Measurements from ENCODE around the gene TACC2.
"Not testable (repeated sequence)": the region's sequence is repeated elsewhere in the genome, so short reads cannot be mapped to it uniquely, and the experiment has no call there.

The TACC2 gene

DNA sequence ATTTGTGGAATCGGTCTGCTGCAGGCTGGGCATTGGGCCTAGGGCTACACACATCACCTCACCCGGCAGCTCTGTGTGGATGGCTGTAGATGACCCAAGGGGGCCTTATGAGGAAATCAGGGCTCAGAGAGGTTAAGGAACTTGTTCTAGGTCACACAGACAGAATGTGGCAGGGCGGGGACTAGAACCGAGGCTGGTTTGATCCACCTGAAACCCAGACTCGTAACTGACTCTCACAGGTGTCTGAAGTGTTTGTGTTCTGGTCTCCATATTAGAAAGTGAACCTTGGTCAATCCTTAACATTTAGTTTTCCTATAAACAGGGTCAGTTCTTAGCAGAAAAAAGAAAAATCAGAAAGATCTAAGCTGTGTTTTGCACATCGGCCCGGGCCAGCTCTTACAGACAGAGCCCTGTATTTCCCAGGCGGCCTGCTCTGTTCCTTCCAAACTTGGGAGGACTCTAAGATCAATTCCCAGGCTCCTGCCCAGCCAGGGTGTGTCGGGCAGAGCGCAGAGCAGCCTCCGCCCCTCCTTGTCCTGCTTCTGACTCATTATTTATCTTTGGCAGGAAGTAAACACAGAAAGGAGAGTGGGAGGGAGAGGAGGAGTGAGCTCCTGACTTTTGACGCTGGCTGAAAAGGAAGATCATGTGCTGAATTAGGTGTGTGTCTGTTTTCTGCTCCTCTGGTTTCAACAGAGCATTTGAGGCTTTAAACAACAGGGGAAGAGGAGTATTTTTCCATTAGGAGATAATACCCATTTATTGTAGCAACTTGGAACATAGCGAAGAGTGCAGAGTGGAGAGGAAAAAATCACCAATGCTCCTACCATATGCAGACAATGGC lies 74.1 kb downstream of the TACC2 start:
- DNase-seq = no peak

GRCh38 chr10:122066337-122066939 lies 77.5 kb downstream of the TACC2 start:
- not testable (repeated sequence) for DNase-seq

DNA sequence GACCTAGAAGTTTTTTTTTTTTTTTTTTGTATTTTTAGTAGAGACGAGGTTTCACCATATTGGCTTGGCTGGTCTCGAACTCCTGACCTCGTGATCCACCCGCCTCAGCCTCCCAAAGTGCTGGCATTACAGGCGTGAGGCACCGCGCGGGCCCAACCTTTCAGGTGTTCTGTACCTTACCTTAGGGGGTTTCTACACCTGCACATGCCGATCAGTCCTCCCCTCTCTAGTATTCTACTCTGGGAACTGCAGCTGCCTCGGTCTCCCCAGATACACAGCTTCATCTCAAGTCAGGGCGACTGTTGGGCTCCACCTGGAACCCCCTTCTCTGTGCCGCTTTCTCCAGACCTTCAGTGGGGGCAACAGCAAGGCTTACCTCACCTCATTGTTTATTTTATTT lies 79.9 kb downstream of the TACC2 start:
- no peak for DNase-seq

- DNase-seq = no peak
Measured at GRCh38 chr10:122072491-122072890, 83.5 kb downstream of the TACC2 start.

GRCh38 chr10:122073508-122073907 lies 84.5 kb downstream of the TACC2 start:
- DNase-seq = no peak

GRCh38 chr10:122075171-122075570 lies 86.2 kb downstream of the TACC2 start:
- no peak for DNase-seq

GRCh38 chr10:122075876-122076275 lies 86.9 kb downstream of the TACC2 start:
- DNase-seq = not testable (repeated sequence)

- no peak for DNase-seq
Measured at GRCh38 chr10:122077311-122077875, 88.4 kb downstream of the TACC2 start.

- no peak for DNase-seq
Measured at GRCh38 chr10:122078326-122078725, 89.4 kb downstream of the TACC2 start.

DNA sequence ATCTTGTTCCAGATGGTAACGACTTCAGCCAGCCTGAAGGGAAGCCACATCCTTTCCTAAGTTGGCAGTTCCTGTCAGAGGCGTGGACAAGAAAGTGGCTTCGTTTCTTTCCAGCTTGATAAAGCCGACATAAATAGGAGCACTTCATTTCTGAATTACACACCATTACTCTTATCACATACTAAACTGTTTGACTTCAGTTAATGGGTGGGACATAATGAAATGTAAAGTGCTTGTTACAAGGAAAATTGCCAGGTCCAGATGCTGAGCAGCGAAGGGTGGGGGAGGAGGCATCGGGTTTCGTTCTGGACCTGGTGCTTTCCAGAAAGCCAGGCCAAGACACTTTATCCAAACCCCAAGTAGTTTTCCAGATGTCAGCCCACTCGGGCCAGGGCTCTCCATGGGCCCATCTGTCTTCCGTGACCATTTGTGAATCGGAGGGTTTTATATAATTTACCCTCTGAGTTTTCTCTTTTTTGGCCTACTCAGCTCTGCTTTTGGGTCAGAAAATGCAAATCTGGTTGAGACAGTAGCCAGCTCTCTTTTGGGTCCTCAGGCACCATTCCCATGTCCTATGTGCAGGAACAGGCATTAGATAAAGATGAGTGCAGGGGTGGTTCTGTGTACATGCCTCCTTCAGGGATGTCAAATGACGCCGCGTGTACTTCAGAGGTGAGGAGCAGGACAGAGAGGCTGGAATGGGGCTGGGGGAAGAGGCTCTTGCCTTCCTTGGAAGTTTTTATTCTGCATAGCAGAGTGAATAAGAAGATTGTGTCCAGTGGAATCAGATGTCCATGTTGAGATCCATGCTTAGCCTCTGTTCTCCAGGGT lies 90.2 kb downstream of the TACC2 start:
- DNase-seq = no peak

- no peak for DNase-seq
Measured at GRCh38 chr10:122082616-122083477, 93.9 kb downstream of the TACC2 start.

DNA sequence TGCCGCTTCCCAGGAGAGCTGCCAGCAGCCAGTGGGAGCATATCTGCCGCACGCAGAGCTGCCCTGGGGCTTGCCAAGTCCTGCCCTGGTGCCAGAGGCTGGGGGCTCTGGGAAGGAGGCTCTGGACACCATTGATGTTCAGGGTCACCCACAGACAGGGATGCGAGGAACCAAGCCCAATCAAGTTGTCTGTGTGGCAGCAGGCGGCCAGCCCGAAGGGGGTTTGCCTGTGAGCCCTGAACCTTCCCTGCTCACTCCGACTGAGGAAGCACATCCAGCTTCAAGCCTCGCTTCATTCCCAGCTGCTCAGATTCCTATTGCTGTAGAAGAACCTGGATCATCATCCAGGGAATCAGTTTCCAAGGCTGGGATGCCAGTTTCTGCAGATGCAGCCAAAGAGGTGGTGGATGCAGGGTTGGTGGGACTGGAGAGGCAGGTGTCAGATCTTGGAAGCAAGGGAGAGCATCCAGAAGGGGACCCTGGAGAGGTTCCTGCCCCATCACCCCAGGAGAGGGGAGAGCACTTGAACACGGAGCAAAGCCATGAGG lies 94.6 kb downstream of the TACC2 start:
- no peak for DNase-seq

DNA sequence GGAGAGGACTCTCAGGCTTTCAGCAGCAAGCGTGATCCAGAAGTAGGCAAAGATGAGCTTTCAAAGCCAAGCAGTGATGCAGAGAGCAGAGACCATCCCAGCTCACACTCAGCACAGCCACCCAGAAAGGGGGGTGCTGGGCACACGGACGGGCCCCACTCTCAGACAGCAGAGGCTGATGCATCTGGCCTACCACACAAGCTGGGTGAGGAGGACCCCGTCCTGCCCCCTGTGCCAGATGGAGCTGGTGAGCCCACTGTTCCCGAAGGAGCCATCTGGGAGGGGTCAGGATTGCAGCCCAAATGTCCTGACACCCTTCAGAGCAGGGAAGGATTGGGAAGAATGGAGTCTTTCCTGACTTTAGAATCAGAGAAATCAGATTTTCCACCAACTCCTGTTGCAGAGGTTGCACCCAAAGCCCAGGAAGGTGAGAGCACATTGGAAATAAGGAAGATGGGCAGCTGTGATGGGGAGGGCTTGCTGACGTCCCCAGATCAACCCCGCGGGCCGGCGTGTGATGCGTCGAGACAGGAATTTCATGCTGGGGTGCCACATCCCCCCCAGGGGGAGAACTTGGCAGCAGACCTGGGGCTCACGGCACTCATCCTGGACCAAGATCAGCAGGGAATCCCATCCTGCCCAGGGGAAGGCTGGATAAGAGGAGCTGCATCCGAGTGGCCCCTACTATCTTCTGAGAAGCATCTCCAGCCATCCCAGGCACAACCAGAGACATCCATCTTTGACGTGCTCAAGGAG lies 95.5 kb downstream of the TACC2 start:
- no peak for DNase-seq

DNA sequence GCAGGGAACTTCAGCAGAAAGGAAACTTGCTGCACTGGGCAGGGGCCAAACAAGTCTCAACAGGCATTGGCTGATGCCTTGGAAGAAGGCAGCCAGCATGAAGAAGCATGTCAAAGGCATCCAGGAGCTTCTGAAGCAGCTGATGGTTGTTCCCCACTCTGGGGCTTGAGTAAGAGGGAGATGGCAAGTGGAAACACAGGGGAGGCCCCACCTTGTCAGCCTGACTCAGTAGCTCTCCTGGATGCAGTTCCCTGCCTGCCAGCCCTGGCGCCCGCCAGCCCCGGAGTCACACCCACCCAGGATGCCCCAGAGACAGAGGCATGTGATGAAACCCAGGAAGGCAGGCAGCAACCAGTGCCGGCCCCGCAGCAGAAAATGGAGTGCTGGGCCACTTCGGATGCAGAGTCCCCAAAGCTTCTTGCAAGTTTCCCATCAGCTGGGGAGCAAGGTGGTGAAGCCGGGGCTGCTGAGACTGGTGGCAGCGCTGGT lies 96.5 kb downstream of the TACC2 start:
- DNase-seq = no peak

DNA sequence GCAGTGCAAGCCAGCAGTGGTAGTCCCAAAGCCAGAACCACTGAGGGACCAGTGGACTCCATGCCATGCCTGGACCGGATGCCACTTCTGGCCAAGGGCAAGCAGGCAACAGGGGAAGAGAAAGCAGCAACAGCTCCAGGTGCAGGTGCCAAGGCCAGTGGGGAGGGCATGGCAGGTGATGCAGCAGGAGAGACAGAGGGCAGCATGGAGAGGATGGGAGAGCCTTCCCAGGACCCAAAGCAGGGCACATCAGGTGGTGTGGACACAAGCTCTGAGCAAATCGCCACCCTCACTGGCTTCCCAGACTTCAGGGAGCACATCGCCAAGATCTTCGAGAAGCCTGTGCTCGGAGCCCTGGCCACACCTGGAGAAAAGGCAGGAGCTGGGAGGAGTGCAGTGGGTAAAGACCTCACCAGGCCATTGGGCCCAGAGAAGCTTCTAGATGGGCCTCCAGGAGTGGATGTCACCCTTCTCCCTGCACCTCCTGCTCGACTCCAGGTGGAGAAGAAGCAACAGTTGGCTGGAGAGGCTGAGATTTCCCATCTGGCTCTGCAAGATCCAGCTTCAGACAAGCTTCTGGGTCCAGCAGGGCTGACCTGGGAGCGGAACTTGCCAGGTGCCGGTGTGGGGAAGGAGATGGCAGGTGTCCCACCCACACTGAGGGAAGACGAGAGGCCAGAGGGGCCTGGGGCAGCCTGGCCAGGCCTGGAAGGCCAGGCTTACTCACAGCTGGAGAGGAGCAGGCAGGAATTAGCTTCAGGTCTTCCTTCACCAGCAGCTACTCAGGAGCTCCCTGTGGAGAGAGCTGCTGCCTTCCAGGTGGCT lies 97.7 kb downstream of the TACC2 start:
- no peak for DNase-seq

DNA sequence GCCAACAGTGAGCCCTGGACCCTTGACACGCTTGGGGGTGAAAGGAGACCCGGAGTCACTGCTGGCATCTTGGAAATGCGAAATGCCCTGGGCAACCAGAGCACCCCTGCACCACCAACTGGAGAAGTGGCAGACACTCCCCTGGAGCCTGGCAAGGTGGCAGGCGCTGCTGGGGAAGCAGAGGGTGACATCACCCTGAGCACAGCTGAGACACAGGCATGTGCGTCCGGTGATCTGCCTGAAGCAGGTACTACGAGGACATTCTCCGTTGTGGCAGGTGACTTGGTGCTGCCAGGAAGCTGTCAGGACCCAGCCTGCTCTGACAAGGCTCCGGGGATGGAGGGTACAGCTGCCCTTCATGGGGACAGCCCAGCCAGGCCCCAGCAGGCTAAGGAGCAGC lies 98.5 kb downstream of the TACC2 start:
- DNase-seq = no peak

GRCh38 chr10:122089311-122090017 lies 100.5 kb downstream of the TACC2 start:
- DNase-seq = no peak

GRCh38 chr10:122091722-122092121 lies 102.8 kb downstream of the TACC2 start:
- DNase-seq = no peak

DNA sequence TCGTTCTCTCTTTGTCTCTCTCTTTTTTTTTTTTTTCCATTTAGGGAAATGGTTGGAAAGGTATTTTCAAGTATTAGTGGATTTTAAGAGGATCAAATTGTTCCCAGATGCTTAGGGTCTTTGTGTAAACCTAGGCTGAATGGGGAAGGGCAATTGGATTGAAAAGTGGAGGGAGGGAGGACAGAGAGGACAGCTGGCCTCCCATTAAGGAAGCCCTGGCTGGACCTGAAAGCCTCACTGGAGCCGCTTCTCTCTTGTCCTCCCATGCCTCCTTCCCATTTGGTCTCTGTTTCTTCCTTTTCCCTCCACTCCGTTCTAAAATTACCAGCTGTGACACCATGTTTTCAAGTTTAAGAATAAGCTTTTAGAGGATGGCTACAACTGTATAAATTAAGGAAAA lies 104.1 kb downstream of the TACC2 start:
- no peak for DNase-seq
